Myometrial cell (primary cell): ENCODE results near the gene SEC23B. TPM values are rescaled to one million over a fixed set of nuclear protein-coding genes. Genes with fewer than 3 reads are reported as not detected.

ENCODE experiments used
- total RNA-seq: library from RNA; depleted of rRNA; stranded (reverse); fragments of >200 nt; gene quantifications from 2 replicates; pipeline ENCODE4 v1.2.3, GENCODE V29; 2015

Gene SEC23B
- total RNA-seq = 56.2 and 69.3 TPM in 2 replicates

DNA sequence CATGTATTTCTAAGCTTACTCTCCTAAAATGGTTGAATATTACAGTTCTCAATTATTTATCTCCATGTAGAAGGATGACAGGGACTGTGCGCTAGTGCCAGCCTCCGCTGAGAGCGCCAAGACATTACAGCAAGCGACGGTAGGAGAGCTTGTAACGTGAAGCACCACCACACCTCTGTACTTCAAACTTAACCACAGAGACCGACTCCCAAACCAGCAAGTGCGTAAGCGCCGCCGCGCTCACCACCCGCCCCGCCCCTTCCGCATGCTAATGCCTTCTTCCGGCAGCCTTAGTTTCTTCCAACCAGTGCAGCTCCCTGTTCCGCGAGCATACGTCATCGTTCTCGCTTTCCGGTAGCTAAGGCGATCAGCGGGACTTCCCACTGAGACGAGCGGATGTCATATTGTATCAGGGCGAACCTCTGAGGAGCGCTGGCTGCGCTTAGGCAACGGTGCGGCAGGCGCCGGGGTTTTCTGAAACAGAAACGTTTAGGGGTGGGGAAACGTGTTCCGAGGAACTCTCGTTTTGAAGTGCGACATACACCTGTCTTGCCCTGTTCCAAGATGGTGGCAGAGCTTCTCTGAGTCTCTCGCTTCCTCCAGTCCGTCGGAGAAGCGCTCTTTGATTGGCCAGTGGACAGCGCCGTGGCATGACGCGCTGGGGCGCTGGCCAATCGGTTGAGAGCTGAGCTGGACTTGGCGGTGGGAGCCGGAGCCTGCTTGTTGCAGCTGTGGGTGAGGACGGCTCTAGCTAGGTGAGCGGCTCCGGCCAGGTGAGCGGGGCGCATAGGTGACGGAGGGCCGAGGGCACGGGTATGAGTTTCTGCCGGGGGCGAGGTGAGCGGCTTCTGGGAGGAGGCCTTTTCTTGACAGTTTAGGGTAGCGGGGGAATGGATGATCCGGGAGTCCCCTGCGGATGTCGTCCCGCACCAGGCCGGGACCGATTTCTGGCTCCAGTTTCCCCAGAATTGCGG is at the start of gene SEC23B:
TSS of gene SEC23B (plus strand) at position 723 of the 974 bp plus-strand sequence. CDS start 2,896 bp downstream, outside the sequence.

DNA sequence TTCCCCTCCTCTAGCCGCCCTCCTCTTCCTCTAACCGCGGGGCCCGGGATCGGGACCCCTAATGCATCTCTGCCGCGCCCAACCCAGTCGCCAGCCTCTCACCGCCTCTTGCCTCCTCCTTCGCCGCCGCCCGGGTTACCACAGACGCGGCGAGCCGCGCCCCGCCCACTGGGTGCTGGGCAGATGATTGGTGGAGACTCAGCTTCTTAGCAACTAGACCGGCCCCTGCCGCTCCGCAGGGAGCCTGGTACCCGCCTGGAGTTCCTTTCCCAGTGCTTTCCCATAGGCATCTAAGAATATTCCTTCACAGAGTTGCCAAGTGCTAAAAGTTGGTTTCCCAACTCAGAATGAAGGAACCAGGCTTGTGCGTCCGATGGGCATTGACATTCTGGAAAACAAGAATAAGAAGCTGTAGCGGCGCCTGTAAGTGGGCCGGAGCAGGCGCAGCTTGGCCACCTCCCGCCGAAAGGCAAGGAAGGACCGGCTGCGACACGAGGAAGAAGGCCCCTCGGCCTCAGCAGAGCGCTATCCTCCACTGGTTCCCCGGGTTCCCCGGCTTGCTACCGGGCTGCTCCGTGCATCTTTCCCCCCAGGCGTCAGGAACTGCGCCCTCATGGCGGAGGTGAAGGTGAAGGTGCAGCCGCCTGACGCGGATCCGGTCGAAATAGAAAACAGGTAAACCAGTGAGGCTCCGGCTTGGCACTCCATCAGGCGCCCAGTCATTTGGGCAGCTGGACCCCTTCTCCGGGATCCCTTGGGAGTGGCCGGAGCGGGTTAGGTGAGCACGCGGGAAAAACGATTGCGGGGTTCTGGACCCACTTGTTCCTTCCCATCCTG is 40.6 kb upstream of the SEC23B start, which contains the start of the genes DZANK1 and POLR3F:
TSS of gene DZANK1 (minus strand) at position 137 of the 837 bp plus-strand sequence. CDS start 1,672 bp downstream, outside the sequence.
TSS of gene POLR3F (plus strand) at position 497 of the 837 bp plus-strand sequence. CDS start at position 614, 117 bp downstream.

DNA sequence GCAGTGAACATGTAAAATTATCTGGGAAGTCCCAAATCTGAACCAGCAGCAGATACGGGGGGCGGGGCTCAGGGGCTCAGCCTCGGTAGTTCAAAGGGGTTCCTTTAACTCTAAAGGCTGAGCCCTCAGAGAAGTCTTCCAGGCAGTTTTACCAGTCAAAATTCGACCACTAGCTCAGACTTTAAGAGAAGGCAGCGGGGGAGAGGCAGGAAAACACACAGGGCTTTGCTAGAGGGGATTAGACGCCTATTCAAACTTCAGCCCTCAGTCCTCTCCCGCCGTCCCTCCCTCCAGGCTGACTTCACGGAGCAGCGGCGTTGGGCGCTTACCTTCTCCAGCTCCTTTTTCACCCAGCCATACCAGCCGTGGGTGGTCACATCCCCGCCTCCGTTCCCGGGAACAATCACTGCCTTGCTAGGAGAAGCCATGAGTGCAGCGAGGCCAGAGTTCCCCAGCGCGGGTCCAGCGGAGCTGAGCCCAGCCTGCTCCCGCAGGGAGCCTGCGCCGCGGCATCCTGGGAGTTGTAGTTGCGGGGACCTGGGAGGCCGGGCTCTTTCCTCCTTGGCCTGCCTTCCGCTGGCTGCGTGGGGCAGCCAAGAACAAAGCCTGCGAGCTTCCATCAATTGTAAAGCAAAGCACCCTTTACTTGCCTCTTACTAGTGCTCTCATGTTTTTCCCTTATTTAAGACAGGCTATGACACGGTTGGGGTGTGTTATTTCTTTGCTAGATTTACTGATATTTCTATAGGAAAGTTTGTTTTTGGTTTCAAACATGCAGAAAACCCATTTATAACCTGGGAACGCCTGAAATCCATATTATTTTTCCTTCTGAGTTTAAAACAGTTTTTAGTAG is 10.8 kb upstream of the SEC23B start, which contains the start of gene RBBP9:
TSS of gene RBBP9 (minus strand) at position 486 of the 853 bp plus-strand sequence. CDS start at position 428, 58 bp downstream.

DNA sequence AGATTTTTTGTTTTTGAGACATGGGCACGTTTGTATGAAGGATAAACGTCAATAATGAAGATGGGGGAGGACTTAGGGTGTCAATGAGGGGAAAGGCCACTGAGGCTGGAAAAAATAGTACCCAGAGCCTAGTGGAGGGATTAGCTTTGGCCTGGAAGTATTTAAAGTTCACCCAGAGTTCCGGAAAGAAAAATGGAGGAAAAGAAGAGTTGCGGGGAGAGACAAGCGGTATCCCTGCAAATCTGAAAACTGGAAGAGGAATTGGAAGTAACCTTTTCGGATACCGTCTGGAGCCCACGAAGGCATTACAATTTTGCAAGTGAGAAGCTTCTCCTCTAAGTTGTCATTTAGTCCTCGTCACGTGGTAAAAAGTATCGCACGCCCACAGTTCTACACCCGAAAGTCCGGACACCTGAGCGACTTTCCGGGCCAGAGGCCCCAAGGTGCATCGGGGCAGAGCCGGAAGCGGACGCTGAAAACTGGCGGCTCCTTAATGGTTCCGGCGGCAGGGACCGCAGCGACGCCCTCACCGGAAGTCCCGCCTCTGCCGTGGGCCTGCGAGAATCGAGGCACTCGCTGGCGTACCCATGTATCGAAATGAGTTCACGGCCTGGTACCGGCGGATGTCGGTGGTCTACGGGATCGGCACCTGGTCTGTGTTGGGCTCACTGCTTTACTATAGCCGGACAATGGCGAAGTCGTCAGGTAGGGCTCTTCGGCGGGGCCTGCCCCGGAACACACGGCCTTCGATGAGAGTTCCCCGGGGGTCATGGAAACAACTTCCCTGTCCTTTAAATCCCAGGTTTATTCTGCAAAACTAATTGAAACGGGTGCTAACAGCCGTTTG is 59.4 kb downstream of the SEC23B start, which contains the start of gene SMIM26:
TSS of gene SMIM26 (plus strand) at position 541 of the 847 bp plus-strand sequence. CDS start at position 588, 47 bp downstream.

DNA sequence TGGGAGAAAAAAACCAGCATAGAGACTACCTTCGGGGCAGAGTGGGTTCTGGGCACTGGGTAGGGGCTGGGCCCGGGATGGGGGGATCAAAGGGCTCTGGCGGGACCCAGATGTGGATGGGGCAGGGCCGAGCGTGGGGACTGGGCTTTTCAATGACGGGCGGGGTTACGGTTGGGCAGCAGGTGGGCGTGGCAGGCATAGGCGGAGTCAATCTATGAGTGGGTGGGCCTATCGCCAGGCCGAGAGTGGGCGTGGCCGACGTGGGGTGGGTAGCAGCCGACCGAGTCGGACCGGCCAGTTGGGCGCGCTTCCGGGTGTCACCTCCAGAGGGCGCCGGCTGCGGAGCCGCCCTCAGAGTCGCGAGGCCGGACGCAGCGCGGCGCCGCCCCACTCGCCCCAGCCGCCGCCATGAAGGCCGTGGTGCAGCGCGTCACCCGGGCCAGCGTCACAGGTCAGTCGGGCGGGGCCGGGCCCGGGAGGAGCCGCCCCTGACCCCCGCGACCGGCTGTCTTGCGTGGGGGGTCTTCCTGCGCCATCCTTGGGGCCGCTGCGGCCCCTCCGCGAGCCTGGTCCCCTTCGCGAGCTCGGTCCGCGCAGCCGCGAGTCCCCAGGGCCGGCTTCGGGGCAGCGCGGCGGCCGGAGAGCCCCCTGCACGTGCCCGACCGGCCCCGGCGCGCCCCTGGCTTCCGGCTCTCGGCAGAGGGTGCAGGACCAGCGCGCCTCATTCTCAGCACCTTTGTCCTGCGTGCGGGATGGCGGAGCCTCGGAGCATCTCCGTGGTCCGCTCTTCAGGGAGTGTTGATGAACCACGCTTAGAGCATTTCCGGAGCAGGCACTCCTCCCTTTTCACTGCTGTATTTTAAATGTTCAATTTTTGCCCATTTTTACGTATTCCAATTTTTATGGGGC is 80.2 kb downstream of the SEC23B start, which contains the start of gene DTD1:
TSS of gene DTD1 (plus strand) at position 390 of the 909 bp plus-strand sequence. CDS start at position 409, 19 bp downstream.

Other genes with a start within 250 kb of the SEC23B start
- 8.2 and 13.8 TPM in 2 replicates for gene ZNF133, start 219.4 kb upstream of the SEC23B start, total RNA-seq
- 2.0 and 2.3 TPM in 2 replicates for gene DZANK1, start 40.9 kb upstream of the SEC23B start, total RNA-seq
- gene POLR3F, start 40.5 kb upstream of the SEC23B start, total RNA-seq = 7.8 and 9.4 TPM in 2 replicates
- 29.2 and 30.0 TPM in 2 replicates for gene RBBP9, start 10.7 kb upstream of the SEC23B start, total RNA-seq
- 90.9 and 159 TPM in 2 replicates for gene SMIM26, start 59.5 kb downstream of the SEC23B start, total RNA-seq
- gene DTD1, start 80.1 kb downstream of the SEC23B start, total RNA-seq = 96.6 and 130 TPM in 2 replicates